ENCODE measurements around the gene FAM131A. TPM values are rescaled to one million over a fixed set of nuclear protein-coding genes. Genes with fewer than 3 reads are reported as not detected.
A peak's percentile ranks its signal among the peaks of the same experiment; 100 is the strongest.

FAM131A gene
- total RNA-seq, 1 donor from 2014 or later: 51.4 TPM

DNA sequence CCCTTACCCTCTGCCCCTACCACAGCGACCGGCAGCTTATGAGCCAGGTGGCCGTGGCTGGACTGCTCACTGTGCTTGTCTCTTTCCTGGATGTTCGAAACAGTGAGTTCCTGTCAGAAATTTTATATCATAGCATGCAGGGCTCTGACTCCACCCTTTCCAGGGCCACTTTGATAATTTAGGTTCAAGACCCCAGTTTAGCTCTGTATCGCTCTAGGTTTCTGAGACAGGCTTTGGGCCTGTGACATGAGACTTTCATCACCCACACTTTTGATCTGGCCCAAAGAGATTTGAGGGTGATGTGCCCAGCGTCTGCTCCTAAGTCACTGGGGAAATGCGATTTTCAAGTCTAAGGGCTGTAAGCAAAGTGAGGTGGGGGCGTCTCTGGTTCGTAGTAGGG lies 29.5 kb upstream of the FAM131A start:
- no peak for DNase-seq
- H3K27me3 Mint-ChIP-seq (ENCODE audit: unreplicated experiment): peaks cover 2% of the 10 kb centered on the region
- no peak overlapping the region for H3K4me3 Mint-ChIP-seq (ENCODE audit: unreplicated experiment)
- TF ChIP-seq, protein P1, sequence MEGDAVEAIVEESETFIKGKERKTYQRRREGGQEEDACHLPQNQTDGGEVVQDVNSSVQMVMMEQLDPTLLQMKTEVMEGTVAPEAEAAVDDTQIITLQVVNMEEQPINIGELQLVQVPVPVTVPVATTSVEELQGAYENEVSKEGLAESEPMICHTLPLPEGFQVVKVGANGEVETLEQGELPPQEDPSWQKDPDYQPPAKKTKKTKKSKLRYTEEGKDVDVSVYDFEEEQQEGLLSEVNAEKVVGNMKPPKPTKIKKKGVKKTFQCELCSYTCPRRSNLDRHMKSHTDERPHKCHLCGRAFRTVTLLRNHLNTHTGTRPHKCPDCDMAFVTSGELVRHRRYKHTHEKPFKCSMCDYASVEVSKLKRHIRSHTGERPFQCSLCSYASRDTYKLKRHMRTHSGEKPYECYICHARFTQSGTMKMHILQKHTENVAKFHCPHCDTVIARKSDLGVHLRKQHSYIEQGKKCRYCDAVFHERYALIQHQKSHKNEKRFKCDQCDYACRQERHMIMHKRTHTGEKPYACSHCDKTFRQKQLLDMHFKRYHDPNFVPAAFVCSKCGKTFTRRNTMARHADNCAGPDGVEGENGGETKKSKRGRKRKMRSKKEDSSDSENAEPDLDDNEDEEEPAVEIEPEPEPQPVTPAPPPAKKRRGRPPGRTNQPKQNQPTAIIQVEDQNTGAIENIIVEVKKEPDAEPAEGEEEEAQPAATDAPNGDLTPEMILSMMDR (IDR thresholded peaks at IDR 0.05; ENCODE audit: partially characterized antibody, unreplicated experiment): no peak
- no peak overlapping the region for H3K27ac Mint-ChIP-seq (ENCODE audit: unreplicated experiment)
- H3K9me3 Mint-ChIP-seq (ENCODE audit: unreplicated experiment): peaks cover 4% of the 10 kb centered on the region
- peaks cover 4% of the 10 kb centered on the region for H3K36me3 Mint-ChIP-seq (ENCODE audit: unreplicated experiment)
- no peaks in the 10 kb centered on the region for H3K4me1 Mint-ChIP-seq (ENCODE audit: low read depth, unreplicated experiment)

DNA sequence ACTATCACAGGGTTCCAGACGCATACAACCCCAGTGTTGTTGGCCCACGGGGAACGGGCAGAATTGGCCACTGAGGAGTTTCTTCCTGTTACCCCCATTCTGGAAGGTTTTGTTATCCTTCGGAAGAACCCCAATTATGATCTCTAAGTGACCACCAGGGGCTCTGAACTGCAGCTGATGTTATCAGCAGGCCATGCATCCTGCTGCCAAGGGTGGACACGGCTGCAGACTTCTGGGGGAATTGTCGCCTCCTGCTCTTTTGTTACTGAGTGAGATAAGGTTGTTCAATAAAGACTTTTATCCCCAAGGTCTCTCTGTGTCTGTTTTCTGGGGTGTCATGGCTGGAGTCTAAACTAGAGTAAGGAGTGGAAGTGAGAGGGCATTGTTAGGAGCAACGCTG lies 28.7 kb upstream of the FAM131A start:
- Mint-ChIP-seq H3K36me3 (ENCODE audit: unreplicated experiment) (peaks cover 4% of the 10 kb centered on the region), H3K27ac (ENCODE audit: unreplicated experiment) (no peak overlapping the region), H3K27me3 (ENCODE audit: unreplicated experiment) (peaks cover 2% of the 10 kb centered on the region), H3K9me3 (ENCODE audit: unreplicated experiment) (peaks cover 4% of the 10 kb centered on the region), H3K4me3 (ENCODE audit: unreplicated experiment) (no peak overlapping the region), H3K4me1 (ENCODE audit: low read depth, unreplicated experiment) (no peaks in the 10 kb centered on the region)
- TF ChIP-seq, protein P1 (IDR thresholded peaks at IDR 0.05; ENCODE audit: partially characterized antibody, unreplicated experiment): no peak
- no peak for DNase-seq

DNA sequence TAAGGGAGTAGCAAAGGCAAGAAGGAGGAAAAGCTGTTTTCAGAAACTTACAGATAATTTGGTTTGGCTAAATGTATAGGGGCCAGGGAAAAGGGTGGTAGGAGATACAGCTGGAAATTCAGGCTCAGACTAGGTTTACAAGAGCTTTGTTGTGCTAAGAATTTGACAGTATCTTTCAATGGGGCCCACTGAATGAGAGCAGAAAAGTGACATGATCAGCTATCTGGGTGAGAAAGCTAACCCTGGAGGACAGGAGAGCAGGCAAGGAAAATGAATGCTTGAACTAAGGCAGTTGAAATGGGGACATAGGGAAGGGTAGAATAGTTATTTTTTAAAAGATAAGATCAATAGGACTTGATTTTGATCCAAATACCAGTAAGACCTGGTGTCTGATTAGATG lies 25.8 kb upstream of the FAM131A start:
- DNase-seq: no peak
- no peaks in the 10 kb centered on the region for H3K27me3 Mint-ChIP-seq (ENCODE audit: unreplicated experiment)
- TF ChIP-seq, protein P1 (IDR thresholded peaks at IDR 0.05; ENCODE audit: partially characterized antibody, unreplicated experiment): no peak

DNA sequence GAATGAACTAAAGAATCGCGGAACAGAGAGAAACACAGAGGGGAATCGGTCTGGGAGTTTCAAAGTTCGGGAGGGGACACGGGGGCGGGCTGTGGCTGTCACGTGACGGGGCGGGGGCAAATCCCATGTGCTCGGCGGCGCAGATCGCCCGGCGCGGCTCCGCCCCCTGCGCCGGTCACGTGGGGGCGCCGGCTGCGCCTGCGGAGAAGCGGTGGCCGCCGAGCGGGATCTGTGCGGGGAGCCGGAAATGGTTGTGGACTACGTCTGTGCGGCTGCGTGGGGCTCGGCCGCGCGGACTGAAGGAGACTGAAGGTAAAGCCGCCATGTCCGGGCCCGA lies 23.1 kb upstream of the FAM131A start, which contains the start of gene EIF4G1:
Gene EIF4G1 (plus strand): TSS at position 244 of the 337 bp plus-strand sequence. CDS start 1,191 bp downstream, outside the sequence.
- peaks cover 10% of the 10 kb centered on the region for H3K4me1 Mint-ChIP-seq (ENCODE audit: low read depth, unreplicated experiment)
- H3K27me3 Mint-ChIP-seq (ENCODE audit: unreplicated experiment): peaks cover 2% of the 10 kb centered on the region
- TF ChIP-seq, protein P1 (IDR thresholded peaks at IDR 0.05; ENCODE audit: partially characterized antibody, unreplicated experiment): no peak
- H3K9me3 Mint-ChIP-seq (ENCODE audit: unreplicated experiment): peaks cover 4% of the 10 kb centered on the region
- DNase-seq: peak; percentile 94
- peak within 1 kb of the TSS; percentile 89 for H3K27ac Mint-ChIP-seq (ENCODE audit: unreplicated experiment)
- H3K36me3 Mint-ChIP-seq (ENCODE audit: unreplicated experiment): no peaks in the 10 kb centered on the region
- H3K4me3 Mint-ChIP-seq (ENCODE audit: unreplicated experiment): peak within 1 kb of the TSS; percentile 88

More for the DNA sequence above, 25.8 kb upstream of the FAM131A start:
- Mint-ChIP-seq H3K9me3 (ENCODE audit: unreplicated experiment) (peaks cover 4% of the 10 kb centered on the region), H3K4me3 (ENCODE audit: unreplicated experiment) (no peak overlapping the region), H3K36me3 (ENCODE audit: unreplicated experiment) (no peaks in the 10 kb centered on the region), H3K4me1 (ENCODE audit: low read depth, unreplicated experiment) (peaks cover 3% of the 10 kb centered on the region), H3K27ac (ENCODE audit: unreplicated experiment) (no peak overlapping the region)

DNA sequence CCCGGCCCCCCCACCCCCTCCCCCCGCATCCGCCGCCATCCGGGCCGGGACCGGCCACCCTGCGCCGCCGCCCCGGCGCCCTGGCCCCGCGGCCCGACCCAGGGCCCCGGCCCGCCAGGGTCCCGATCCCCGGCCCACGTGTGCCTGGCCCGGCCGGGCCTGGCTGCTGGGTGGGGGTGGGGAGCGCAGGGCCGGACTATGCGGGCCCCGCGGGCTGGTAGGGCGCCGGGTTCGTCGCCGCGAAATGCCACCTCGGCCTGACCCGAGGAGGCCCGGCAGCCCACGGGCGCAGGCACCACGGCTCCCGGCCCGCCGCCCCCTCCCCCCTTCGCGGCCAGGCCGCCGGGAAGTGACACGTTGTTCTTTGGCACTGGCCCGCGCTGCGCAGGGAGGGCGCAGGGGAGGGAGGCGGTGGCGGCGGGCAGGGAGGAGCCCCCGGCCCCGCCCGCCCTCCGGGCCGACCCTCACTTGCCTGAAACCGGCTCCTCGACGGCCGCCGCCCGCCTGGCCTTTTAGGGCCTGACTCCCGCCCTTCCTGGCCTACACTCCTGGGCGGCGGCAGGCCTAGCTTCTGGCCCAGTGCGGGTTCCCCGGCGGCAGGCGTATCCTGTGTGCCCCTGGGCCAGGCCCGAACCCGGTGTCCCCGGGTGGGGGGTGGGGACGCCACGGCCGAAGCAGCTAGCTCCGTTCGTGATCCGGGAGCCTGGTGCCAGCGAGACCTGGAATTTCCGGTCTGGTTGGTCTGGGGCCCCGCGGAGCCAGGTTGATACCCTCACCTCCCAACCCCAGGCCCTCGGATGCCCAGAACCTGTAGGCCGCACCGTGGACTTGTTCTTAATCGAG lies 22.5 kb upstream of the FAM131A start:
- Mint-ChIP-seq H3K9me3 (ENCODE audit: unreplicated experiment) (peaks cover 4% of the 10 kb centered on the region), H3K27ac (ENCODE audit: unreplicated experiment) (peak overlapping the region; percentile 89), H3K36me3 (ENCODE audit: unreplicated experiment) (no peaks in the 10 kb centered on the region), H3K4me3 (ENCODE audit: unreplicated experiment) (peak overlapping the region; percentile 88), H3K27me3 (ENCODE audit: unreplicated experiment) (peaks cover 2% of the 10 kb centered on the region), H3K4me1 (ENCODE audit: low read depth, unreplicated experiment) (peaks cover 10% of the 10 kb centered on the region)
- DNase-seq: peak; percentile 74
- TF ChIP-seq, protein P1 (IDR thresholded peaks at IDR 0.05; ENCODE audit: partially characterized antibody, unreplicated experiment): no peak

Data from glutamatergic neuron (in vitro differentiated cells).